NT2/D1 (cell line): ENCODE results near the gene SYK.
A peak's percentile ranks its signal among the peaks of the same experiment; 100 is the strongest.
"Not testable (repeated sequence)": the region's sequence is repeated elsewhere in the genome, so short reads cannot be mapped to it uniquely, and the experiment has no call there.

Experiments
- DNase-seq: peaks from one replicate; pipeline ENCODE4 v3.0.0-alpha.2; 2011; ENCODE audit warnings: low read depth, low spot score
- H3K27me3 ChIP-seq: 2 replicates; pipeline ENCODE4 v1.6.0; 2011; ENCODE audit warnings: mild to moderate bottlenecking; ENCODE audit not compliant: insufficient read length, insufficient read depth
- H3K36me3 ChIP-seq: 2 replicates; pipeline ENCODE4 v1.6.1; 2011; ENCODE audit warnings: mild to moderate bottlenecking, low read length, mixed read lengths; ENCODE audit not compliant: insufficient read depth, insufficient read length
- H3K4me1 ChIP-seq: 2 replicates; pipeline ENCODE4 v1.5.1; 2011; ENCODE audit not compliant: insufficient read depth, insufficient read length
- H3K4me3 ChIP-seq: 2 replicates; pipeline ENCODE4 v1.5.1; 2011; ENCODE audit warnings: low read depth; ENCODE audit not compliant: insufficient read length
- H3K9ac ChIP-seq: 2 replicates; pipeline ENCODE4 v1.6.0; 2011; ENCODE audit warnings: low read depth; ENCODE audit not compliant: insufficient read length
- H3K9me3 ChIP-seq: 2 replicates; pipeline ENCODE4 v1.5.1; 2011; ENCODE audit warnings: mild to moderate bottlenecking, low read length; ENCODE audit not compliant: insufficient read depth
- SUZ12 ChIP-seq: IDR thresholded peaks from 2 replicates; pipeline ENCODE4 v1.6.1; 2011; ENCODE audit not compliant: insufficient read length, insufficient read depth; ENCODE audit errors: extremely low read depth
- YY1 ChIP-seq: IDR thresholded peaks from 2 replicates; pipeline ENCODE4 v1.6.1; 2011; ENCODE audit not compliant: insufficient read length, insufficient read depth
- ZNF274 ChIP-seq: IDR thresholded peaks from 2 replicates; pipeline ENCODE4 v1.6.1; 2011; ENCODE audit warnings: mild to moderate bottlenecking, low read depth, low read length

Gene SYK

GRCh38 chr9:90883661-90884060 lies 82.0 kb downstream of the SYK start:
- no peaks in the 10 kb centered on the region for H3K36me3 ChIP-seq
- no peaks in the 10 kb centered on the region for H3K27me3 ChIP-seq
- no peak for DNase-seq
- TF ChIP-seq SUZ12 (no peak), ZNF274 (no peak), YY1 (no peak)
- no peak overlapping the region for H3K4me3 ChIP-seq
- H3K4me1 ChIP-seq: no peaks in the 10 kb centered on the region
- H3K9ac ChIP-seq: no peak overlapping the region
- no peaks in the 10 kb centered on the region; the same call in 1 of the 2 replicates for H3K9me3 ChIP-seq

GRCh38 chr9:90884178-90884577 lies 82.6 kb downstream of the SYK start:
- no peaks in the 10 kb centered on the region for H3K27me3 ChIP-seq
- no peaks in the 10 kb centered on the region; the same call in 1 of the 2 replicates for H3K9me3 ChIP-seq
- TF ChIP-seq YY1 (no peak), ZNF274 (no peak), SUZ12 (no peak)
- H3K4me1 ChIP-seq: no peaks in the 10 kb centered on the region
- H3K36me3 ChIP-seq: no peaks in the 10 kb centered on the region
- no peak overlapping the region for H3K4me3 ChIP-seq
- DNase-seq: no peak
- no peak overlapping the region for H3K9ac ChIP-seq

- not testable (repeated sequence) for DNase-seq, H3K9me3 ChIP-seq, H3K4me3 ChIP-seq, H3K9ac ChIP-seq, H3K27me3 ChIP-seq, H3K36me3 ChIP-seq, H3K4me1 ChIP-seq
Measured at GRCh38 chr9:90886868-90887267, 85.2 kb downstream of the SYK start.

- H3K9me3 ChIP-seq: no peaks in the 10 kb centered on the region; the same call in 1 of the 2 replicates
- no peak overlapping the region for H3K4me3 ChIP-seq
- H3K27me3 ChIP-seq: no peaks in the 10 kb centered on the region
- TF ChIP-seq YY1 (no peak), ZNF274 (no peak), SUZ12 (no peak)
- no peaks in the 10 kb centered on the region for H3K36me3 ChIP-seq
- no peaks in the 10 kb centered on the region for H3K4me1 ChIP-seq
- DNase-seq: no peak
- no peak overlapping the region for H3K9ac ChIP-seq
Measured at GRCh38 chr9:90888941-90889340, 87.3 kb downstream of the SYK start.

- Histone ChIP-seq H3K27me3 (no peaks in the 10 kb centered on the region), H3K4me3 (no peak overlapping the region), H3K36me3 (no peaks in the 10 kb centered on the region), H3K9me3 (no peaks in the 10 kb centered on the region), H3K4me1 (peaks cover 2% of the 10 kb centered on the region), H3K9ac (no peak overlapping the region)
- no peak for TF ChIP-seq SUZ12
- no peak for TF ChIP-seq ZNF274
- no peak for TF ChIP-seq YY1
- no peak for DNase-seq
Measured at GRCh38 chr9:90890146-90890810, 88.7 kb downstream of the SYK start.

- no peaks in the 10 kb centered on the region for H3K27me3 ChIP-seq
- H3K4me3 ChIP-seq: no peak overlapping the region
- no peaks in the 10 kb centered on the region for H3K9me3 ChIP-seq
- TF ChIP-seq YY1 (no peak), ZNF274 (no peak), SUZ12 (no peak)
- no peak for DNase-seq
- H3K9ac ChIP-seq: no peak overlapping the region
- H3K4me1 ChIP-seq: peaks cover 9% of the 10 kb centered on the region
- no peaks in the 10 kb centered on the region for H3K36me3 ChIP-seq
Measured at GRCh38 chr9:90891308-90892040, 89.9 kb downstream of the SYK start.

- TF ChIP-seq ZNF274 (no peak), SUZ12 (no peak), YY1 (no peak)
- no peaks in the 10 kb centered on the region for H3K36me3 ChIP-seq
- H3K4me1 ChIP-seq: peaks cover 12% of the 10 kb centered on the region
- DNase-seq: no peak
- H3K9me3 ChIP-seq: no peaks in the 10 kb centered on the region
- H3K9ac ChIP-seq: no peak overlapping the region
- no peaks in the 10 kb centered on the region for H3K27me3 ChIP-seq
- H3K4me3 ChIP-seq: no peak overlapping the region
Measured at GRCh38 chr9:90892918-90893317, 91.3 kb downstream of the SYK start.

- TF ChIP-seq SUZ12: no peak
- no peak for TF ChIP-seq YY1
- peaks cover 12% of the 10 kb centered on the region for H3K4me1 ChIP-seq
- no peak for DNase-seq
- no peaks in the 10 kb centered on the region for H3K9me3 ChIP-seq
- H3K27me3 ChIP-seq: no peaks in the 10 kb centered on the region
- H3K36me3 ChIP-seq: no peaks in the 10 kb centered on the region
- no peak overlapping the region for H3K4me3 ChIP-seq
- H3K9ac ChIP-seq: peak overlapping the region; percentile 1
Measured at GRCh38 chr9:90893706-90894105, 92.1 kb downstream of the SYK start.
